A673 (cell line): Measurements from ENCODE around the gene ZNF620.

Experiments used
- EZH2 ChIP-seq: fragments of 200-600 bp; sonication (generic); IDR thresholded peaks from 2 replicates; pipeline ENCODE4 v1.6.1; 2017; ENCODE audit warnings: borderline replicate concordance, low read depth, mild to moderate bottlenecking, mixed read lengths, antibody characterized with exemption, low read length; ENCODE audit not compliant: poor library complexity, severe bottlenecking
- TF ChIP-seq, protein P1 (sequence below): fragments of 300-800, 200-600 bp; sonication (generic); conservative IDR thresholded peaks from 2 replicates; pipeline ENCODE4 v1.5.1; 2017; ENCODE audit warnings: low read depth, mild to moderate bottlenecking, antibody characterized with exemption, low read length, moderate library complexity, mixed read lengths

- TF ChIP-seq, protein P1, sequence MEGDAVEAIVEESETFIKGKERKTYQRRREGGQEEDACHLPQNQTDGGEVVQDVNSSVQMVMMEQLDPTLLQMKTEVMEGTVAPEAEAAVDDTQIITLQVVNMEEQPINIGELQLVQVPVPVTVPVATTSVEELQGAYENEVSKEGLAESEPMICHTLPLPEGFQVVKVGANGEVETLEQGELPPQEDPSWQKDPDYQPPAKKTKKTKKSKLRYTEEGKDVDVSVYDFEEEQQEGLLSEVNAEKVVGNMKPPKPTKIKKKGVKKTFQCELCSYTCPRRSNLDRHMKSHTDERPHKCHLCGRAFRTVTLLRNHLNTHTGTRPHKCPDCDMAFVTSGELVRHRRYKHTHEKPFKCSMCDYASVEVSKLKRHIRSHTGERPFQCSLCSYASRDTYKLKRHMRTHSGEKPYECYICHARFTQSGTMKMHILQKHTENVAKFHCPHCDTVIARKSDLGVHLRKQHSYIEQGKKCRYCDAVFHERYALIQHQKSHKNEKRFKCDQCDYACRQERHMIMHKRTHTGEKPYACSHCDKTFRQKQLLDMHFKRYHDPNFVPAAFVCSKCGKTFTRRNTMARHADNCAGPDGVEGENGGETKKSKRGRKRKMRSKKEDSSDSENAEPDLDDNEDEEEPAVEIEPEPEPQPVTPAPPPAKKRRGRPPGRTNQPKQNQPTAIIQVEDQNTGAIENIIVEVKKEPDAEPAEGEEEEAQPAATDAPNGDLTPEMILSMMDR = no peak
- TF ChIP-seq EZH2 = no peak
Measured at GRCh38 chr3:40566694-40567093, 60.9 kb downstream of the ZNF620 start.
